ENCODE measurements around the gene SPRING1.
A peak's percentile ranks its signal among the peaks of the same experiment; 100 is the strongest.
"Not testable (repeated sequence)": the region's sequence is repeated elsewhere in the genome, so short reads cannot be mapped to it uniquely, and the experiment has no call there.

The SPRING1 gene, protein sequence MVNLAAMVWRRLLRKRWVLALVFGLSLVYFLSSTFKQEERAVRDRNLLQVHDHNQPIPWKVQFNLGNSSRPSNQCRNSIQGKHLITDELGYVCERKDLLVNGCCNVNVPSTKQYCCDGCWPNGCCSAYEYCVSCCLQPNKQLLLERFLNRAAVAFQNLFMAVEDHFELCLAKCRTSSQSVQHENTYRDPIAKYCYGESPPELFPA

DNA sequence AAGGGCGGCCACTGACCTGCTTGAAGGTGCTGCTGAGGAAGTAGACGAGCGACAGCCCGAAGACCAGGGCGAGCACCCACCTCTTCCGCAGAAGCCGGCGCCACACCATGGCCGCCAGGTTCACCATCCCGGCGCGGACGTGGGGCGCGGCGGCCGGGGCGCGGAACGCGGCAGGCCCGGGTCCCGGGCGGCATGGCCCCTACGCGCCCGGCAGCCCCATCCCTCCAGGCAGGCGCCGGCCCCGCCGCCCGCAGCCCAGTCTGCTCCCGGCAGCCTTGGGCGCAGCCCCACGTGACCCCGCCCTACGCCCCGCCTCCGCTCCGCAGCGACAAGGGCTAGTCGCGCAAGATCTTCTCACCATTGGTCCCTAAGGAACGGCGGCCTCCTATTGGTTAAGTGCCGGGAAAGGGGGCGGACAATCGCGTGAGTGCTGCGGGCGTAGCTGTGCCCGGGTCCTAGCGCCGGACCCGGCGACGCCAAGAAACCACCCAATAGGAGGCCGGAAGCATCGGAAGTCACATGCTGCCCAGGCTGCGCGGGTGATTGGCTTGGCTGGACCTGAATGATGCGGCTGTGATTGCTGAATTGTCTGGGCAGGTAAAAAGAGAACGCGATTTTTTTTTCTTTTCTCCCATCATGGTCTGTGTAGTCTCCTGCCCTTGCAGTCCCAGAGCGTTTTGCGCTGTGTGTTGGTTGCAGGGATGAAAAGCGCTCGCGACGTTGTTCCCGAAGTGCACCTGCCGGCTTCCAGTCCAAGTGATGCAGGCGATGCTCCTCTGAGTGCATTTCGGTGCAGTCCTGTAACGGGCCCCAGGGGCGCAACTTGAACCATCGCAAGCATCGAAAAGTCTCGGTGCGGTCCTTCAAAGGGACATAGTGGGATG lies at the start of gene SPRING1, which contains the start of gene RNFT2:
TSS of gene SPRING1 (minus strand) at position 296 of the 884 bp plus-strand sequence. CDS start at position 127, 169 bp downstream.
TSS of gene RNFT2 (plus strand) at position 542 of the 884 bp plus-strand sequence. CDS start 2,183 bp downstream, outside the sequence.
- peak; percentile 99 for DNase-seq

DNA sequence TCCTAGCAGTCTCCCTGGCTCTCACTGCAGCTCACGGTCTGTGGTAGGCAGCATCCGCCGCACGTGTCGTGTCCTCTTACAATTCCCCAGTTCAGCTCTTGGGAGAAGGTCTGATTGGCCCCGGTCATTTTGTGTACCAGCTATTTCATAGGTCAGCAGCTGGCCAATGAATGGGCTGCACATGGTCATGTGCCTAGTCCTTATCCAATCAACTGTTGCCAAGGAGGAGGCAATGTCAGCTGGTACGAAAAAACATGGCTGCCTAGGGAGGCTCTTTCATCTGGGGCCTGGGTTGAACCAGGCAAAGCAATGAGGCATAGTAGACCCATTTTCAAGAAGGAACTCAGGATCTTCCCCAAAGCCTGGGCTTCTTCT lies 46.4 kb upstream of the SPRING1 start:
- no peak for DNase-seq

DNA sequence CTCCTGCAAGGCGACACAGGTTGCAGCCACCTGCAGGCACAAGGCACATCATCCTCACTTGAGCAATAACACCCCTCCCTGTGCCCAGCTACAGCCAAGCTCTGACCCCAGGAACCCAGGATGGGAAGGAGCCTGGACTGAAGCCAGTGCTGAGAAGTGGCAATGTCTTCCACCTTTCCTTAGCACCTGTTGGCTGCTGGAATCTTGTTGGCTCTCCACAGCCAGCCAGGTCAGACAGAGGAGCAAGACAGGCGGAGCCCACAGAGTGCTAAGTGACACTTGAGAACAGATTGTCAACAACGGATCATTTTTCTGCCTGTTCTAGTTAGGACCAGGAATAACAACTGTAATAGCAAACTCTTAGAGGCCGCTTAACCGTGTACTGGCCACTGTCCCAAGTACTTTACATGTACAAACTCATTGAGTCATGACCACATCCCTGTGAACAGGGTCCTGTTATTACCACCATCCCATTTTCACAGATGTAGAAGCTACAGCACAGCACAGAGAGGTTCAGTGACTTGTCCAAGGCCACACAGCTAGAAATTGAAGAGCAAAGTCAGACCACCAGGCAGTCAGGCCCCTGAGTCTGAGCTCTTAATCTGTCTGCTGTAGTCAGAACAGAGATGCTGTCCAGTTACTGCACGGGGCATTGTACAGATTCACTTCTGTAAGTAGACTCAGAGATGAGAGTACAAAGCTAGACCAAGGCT lies 45.8 kb upstream of the SPRING1 start:
- DNase-seq = no peak

DNA sequence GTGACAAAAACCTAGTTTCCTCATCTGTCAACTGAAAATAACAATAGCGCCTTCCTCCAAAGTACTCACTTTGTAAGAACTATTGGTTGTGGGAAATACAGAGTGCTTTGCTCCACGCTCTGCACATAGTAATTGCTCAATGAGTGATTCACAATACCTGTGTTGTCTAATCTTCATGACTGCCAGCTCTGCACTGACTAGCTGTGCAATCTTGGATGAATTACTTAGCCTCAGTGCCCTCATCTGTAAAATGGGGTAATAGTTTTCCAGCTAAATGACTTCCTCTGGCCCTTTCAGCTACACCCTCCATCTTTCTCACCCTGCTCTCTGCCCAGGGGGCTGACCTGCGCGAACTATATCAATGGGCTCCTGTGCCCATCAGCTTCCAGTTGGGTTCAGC lies 43.1 kb upstream of the SPRING1 start:
- no peak for DNase-seq

DNA sequence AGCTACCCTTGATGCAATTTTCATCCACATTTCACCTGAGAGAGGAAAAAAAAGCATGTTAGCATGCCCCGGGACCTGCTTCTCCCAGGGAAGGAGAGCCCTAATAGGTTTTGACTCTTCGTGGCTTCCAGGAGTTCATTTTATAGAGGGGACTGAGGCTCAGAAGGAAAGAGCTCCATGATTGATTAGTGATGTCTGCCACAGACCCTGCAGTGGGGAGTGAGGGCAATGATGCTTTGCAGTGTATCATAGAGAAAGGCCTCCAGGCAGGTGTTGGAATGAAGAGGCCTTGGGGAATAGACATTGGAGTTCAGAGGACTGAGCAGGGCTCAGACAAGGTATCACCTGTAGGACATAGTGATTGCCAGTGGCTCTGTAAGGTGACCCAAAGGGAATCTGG lies 41.7 kb upstream of the SPRING1 start:
- no peak for DNase-seq

DNA sequence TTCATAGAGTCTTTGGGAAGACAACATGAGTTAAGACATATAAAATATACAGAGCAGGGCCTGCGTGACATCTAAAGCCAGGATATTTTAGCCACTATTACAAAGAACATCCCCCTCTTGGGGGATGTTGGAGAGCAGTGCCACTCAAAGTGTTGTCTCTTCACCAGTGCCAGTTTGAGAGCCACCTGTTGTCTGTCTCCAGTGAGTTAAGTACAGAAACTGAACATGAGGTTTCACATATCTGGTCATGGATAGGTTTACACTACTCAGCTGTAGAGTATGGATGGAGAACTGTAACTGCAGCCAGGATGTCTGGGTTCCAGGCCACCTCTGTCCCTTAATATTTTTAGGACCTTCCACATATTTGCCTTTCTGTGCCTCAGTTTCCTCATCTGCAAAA lies 39.4 kb upstream of the SPRING1 start:
- no peak for DNase-seq

DNA sequence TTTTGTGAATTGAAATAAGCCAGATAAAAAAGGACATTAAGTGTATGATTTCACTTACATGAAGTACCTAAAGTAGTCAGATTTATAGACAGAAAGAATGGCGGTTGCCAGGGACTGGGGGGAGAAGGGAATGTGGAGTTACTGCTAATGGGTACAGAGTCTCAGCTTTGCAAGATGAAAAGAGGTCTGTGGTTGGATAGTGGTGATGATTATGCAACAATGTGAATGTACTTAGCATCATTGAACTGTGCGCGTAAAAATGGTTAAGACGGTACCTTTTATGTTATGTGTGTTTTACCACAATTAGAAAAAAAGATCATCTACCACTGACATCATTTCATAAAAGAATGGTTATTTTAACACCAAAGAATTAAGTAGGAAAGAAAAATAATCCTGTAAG lies 36.2 kb upstream of the SPRING1 start:
- DNase-seq = no peak

DNA sequence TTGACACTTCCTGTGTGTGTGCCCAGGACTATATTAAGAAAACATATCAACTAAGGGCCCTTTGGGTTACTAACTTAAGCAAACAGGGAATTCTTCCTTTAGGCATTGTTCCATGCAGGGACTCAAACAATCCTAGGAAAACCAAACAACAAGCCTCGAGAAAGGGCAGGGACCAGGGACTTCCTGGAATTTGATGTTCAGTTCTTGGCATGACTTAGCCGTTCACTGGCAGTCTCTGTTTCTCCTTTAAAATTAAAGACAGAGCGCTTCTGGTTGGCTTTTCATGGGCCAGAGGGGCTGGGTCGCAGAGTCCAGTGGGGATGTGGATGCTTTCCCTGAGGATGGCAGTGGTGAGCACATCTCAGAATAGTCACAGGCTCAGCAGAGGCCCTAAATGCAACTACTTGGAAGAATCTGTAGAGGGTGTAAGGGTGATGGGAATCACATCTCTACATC lies 35.4 kb upstream of the SPRING1 start:
- no peak for DNase-seq

DNA sequence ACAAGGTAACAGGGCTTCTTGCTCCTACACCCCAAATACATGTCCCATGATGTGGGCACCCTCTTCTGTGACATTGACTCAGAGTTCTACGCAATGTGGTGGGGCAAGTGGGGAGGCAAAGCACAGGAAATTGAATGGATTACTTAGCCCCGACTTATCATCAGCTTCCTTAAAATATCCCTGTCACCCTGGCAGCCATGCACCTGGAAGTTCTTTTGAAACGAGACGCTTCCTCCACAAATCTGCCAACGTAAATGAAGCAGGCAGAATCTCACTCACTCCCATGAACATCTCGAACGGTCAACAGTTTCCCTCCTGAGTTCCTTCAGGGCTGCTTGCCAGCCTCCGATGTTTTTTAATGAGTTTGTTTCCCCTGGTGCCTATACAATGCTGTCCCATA lies 33.8 kb upstream of the SPRING1 start:
- DNase-seq = no peak

DNA sequence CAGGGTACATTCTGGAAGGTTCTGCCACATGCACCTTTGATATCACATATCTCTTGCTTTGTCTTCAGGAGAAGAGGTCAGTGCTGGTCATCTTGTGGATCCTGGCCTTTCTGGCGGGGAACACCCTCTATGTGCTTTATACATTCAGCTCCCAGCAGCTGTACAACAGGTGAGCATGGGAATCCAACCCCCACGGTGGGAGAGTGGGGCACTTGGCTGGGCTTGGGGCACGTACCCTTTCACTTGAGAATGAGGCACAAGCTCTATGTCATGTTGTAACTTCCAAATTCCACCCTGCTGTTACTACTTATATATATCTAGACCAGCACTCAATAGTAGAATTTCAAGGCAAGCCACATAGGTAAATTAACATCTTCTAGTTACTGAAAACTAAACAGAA lies 28.9 kb upstream of the SPRING1 start:
- no peak for DNase-seq

DNA sequence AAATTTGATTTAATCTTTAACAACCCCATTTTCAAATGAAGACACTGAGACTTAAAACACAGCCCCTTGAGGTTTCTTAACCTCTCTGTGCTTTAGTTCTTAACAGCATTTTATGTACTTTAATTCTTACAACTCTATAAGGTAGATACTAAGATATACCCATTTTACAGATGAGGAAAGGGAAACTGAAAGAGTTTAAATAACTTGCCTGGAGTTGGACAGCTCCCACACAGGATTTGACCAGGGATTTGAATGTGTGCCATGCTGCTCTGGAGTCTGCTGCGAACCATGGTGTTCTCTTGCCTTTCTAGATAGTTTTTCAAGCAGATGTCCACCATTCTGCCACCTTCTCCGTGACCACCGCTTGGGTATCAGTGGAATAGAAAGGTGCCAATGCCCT lies 28.4 kb upstream of the SPRING1 start:
- DNase-seq = no peak

DNA sequence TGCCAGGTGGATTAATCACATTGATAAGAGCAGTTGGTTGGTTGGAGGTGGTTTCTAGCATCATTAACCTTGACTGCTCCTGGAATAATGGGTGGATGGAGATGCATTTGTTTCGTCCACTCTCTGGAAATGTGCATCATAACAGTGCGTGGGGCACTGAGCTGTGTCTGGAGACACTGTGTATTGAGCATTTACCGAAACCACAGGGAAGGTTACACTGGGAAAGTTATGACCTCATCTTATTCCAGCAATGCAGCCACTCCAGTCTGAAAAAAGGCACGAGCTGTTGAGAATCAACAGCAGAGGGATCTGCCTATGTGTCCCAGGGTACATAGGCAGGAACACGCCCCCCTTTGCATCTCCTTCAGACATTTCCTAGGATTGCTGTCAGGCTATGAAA lies 27.4 kb upstream of the SPRING1 start:
- no peak for DNase-seq

DNA sequence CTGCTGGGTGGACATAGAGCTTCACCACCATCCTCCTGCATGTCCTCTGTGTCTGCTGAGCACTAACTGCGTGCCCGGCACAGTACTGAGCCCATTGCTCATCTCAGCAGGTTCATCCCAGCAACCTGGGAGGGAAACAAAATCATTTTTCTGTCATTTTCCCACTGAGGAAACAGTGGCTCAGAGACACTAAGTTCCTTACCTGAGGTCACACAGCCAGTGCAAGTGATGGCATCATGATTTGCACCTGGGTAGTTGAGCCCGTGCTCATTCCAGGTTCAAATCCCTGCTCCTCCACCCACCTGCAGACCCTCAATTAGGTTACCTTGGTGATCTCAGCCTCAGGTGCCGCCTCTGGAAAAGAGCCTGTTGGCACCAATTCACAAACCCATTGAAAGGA lies 23.6 kb upstream of the SPRING1 start:
- DNase-seq = no peak

DNA sequence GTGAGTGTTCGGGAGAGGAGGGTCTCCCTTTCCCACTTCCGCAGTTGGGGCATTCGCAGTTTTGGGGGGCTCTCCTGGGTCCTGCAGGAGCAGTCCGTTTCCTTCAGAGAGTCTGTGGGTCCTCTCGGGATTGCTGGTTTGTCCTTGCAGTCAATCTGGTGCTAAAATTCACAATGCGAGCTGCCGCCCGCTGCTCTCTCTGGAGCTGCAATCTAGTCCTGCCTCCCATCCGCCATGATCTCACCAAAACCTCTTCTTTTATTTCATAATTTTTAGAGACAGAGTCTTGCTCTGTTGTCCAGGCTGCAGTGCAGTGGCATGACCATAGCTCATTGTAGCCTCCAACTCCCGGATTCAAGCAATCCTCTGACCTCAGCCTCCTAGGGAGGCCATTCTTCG lies 22.8 kb upstream of the SPRING1 start:
- DNase-seq = no peak

DNA sequence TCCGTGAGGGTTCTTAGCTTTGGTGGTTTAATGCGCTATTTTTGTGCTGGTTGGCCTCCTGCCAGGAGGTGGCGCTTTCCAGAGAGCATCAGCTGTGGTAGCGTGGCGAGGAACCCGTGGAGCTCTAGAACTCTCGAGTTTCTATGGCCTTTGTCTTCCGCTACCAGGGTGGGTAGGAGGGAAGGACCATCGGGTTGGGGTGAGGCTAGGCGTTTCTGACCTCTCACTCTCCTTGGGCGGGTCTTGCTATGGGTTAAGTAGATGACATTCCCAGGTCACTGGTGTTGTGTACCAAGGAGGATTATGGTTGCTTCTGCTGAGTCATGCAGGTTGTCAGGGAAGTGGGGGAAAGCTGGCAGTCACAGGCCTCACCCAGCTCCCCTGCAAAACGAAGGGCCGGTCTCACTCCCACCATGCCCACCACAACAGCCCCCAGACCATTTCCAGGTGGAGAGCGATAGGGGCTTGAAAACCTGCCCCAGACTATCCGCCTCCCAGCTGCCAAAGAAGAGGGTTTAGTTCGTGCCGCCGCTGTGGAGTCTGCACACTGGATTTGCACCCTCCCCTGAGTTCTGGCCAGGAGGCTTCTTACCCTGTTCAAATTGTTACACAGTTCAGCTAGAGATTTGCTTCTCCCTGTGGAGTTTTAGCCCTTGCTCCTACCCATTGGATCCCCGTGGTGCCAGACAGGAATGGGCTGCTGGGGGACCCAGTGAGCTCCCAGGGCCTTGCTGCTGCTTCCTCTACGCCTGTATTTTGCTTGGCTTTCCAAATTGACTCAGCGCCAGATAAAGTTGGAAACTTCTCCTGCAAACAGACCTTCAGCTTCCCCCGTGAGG lies 22.1 kb upstream of the SPRING1 start:
- no peak for DNase-seq

DNA sequence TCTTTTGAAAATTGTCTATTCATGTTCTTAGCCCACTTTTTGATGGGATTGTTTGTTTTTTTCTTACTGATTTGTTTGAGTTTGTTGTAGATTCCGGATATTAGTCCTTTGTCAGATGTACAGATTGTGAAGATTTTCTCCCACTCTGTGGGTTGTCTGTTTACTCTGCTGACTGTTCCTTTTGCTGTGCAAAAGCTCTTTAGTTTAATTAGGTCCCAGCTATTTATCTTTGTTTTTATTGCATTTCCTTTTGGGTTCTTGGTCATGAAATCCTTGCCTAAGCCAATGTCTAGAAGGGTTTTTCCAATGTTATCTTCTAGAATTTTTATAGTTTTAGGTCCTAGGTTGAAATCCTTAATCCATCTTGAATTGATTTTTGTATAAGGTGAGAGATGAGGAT lies 16.9 kb upstream of the SPRING1 start:
- DNase-seq = not testable (repeated sequence)

DNA sequence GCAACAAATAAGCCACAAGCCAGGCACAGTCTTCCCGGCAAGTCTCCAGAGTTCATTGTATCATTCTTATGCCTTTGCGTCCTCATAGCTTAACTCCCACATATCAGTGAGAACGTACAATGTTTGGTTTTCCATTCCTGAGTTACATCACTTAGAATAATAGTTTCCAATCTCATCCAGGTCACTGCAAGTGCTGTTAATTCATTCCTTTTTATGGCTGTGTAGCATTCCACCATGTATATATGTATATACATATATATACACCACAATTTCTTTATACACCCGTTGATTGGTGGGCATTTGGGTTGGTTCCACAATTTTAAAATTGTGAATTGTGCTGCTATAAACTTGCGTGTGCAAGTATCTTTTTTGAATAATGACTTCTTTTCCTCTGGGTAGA lies 16.2 kb upstream of the SPRING1 start:
- DNase-seq = not testable (repeated sequence)

DNA sequence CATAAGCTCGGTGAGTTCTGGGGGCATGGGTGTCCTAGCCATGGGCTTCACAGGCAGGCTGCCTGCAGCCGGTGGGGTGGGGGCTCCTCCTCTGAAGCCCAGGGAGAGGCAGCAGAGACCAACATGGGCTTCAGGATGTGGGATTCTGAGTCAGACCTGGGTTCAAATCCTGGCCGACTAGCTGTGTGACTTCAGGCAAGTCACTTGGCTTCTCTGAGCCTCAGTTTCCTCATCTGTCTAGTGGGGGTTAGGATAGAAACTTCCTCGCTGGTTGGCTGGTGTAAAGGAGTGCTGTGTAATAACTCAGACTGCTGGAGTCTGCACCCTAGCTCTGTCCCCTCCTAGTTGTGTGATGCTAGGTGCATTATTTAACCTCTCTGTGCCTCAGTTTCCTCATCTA lies 12.4 kb upstream of the SPRING1 start:
- DNase-seq = no peak

DNA sequence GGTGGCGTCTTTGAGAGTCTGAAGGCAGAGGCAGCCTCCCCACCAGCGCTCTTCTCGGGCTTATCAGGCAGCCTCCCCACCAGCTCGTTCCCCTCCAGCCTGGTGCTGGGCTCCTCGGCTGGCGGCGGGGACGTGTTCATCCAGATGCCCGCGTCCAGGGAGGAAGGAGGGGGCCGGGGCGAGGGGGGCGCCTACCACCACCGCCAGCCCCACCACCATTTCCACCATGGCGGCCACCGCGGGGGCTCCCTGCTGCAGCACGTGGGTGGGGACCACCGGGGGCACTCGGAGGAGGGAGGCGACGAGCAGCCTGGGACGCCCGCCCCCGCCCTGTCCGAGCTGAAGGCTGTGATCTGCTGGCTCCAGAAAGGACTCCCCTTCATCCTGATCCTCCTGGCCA lies 12.0 kb upstream of the SPRING1 start:
- DNase-seq = no peak

DNA sequence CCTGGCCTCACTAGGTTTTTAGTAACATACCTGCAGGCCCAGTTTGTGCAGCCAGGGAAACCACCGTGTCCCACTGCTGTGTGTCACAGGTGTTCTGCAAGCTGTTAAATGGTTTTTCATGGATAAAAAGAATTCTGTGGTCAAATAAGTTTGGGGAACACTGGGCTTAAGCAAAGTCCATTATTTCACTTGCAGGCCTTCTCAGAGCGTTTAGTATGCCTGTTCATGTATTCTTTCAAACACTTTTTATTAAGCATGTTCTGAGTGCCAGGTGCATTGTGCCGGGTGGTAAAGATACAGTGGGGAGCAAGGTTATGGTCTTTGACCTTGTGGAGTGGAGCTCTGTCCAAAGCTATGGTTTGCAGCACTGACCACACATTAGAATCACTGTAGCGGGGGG lies 7.7 kb upstream of the SPRING1 start:
- no peak for DNase-seq

DNA sequence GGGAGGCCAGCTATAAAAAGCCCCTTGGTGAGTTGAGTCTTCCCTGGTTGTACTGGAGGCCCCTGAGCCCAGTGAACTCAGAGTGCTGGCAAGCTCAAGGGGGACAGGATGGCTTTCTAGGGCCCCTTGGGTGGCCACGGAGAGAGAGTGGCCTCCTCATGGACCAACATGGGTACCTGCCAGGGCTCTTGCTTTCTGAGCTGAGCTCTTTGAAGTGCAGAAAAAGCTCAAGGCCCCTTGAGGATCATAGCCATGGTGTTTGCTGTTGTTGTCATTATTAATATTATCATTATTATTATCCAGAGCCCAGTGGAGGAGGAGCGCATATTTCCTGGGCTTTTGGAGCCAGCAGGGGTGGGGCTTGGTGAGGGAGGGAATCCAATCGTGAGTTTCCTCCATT lies 6.9 kb upstream of the SPRING1 start:
- no peak for DNase-seq

DNA sequence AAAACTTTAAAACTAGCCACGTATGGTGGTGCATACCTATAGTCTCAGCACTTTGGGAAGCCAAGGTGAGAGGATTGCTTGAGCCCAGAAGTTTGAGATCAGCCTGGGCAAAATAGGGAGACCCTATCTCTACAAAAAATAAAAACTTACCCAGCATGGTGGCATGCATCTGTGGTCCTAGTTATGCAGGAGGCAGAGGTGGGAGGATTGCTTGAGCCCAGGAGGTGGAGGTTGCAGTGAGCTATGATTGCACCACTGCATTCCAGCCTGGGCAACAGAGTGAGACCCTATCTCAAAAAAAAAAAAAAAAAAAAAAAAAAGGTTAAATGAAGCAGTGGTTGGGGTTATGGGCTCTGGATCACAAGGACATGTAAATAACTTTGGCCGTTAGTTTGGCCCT lies 4.9 kb upstream of the SPRING1 start:
- DNase-seq = not testable (repeated sequence)

DNA sequence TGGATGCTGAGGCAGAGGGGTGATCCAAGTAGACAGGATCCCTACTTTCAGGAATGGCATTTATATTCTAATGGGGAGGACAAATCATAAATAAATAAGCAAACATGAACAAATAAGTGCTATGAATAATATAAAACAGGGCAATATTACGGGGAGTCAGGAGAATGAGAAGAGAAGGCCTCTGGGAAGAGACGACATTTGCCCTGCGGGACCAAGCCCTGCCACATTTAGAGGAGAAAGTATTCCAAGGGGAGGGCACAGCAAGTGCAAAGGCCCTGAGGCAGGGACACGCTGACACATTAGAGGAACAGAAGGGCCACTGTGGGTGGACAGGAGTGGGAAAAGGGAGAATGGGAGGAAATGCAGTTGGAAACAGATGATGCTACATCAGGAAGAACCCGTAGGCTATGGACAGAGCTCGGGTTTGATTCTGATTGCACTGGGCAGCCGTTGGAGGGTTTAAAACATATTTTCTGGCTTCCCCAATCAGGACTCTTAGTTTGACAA lies 1.6 kb upstream of the SPRING1 start:
- no peak for DNase-seq

All from NCI-H446 treated with DMSO at 0.1 percent for 48 hours (cell line).